ENCODE results near the gene SCUBE1.

Gene SCUBE1

DNA sequence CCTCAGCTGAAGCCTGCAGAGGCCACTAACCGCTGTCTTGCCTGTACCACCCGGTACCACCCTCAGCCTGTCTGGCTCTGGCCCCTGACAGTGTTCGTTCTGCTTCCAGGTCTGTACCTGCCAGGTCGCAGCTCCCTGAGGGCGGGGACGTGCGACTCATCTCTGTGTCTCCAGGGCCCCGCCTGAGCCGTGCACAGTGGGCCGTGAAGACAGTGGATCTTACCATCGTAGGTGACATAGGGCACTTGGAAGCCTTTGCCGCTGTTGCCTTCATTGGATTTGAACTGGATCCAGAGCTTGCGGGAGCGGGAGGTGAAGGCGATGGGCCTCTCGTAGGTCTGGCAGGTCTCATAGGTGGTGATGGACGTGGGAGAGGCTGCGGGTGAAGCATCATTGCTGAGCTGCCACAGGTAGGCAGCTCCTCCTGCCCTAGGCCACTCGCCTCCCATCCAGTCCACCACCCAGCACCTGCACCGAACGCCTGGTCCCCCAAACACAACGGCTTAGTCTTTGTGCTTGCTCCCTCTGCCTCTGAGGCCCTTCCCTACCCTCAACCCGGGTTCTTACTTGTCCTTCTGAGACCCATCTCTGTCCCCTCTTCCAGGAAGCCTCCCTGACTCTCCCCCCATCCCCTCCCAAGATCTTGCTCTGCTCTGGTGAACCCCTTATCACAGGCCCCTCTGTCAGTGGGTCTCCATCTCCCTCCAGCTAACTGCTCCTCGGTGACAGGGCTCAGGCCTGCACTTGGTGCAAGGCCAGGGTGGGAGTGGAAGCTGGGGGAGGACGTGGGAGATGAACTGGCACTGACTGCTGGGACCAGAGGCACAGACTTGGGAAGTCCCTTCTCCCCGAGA is 135.1 kb downstream of the SCUBE1 start:
- H3K9me3 ChIP-seq (ENCODE audit: control insufficient read depth in 1 of 2, low read length in 2 of 2), result no peaks in the 10 kb centered on the region
- H3K27ac ChIP-seq (ENCODE audit: low read length), result no peak overlapping the region
- H3K4me3 ChIP-seq (ENCODE audit: low read depth in 1 of 2, low read length in 2 of 2), result no peak overlapping the region
- H3K27me3 ChIP-seq (ENCODE audit: low read depth, low read length), result no peaks in the 10 kb centered on the region
- no peaks in the 10 kb centered on the region for H3K4me1 ChIP-seq (ENCODE audit: control insufficient read depth in 1 of 2, insufficient read depth in 2 of 2, low read length in 2 of 2)
- no peaks in the 10 kb centered on the region for H3K36me3 ChIP-seq (ENCODE audit: control insufficient read depth in 1 of 2, insufficient read depth in 2 of 2, low read length in 2 of 2)

DNA sequence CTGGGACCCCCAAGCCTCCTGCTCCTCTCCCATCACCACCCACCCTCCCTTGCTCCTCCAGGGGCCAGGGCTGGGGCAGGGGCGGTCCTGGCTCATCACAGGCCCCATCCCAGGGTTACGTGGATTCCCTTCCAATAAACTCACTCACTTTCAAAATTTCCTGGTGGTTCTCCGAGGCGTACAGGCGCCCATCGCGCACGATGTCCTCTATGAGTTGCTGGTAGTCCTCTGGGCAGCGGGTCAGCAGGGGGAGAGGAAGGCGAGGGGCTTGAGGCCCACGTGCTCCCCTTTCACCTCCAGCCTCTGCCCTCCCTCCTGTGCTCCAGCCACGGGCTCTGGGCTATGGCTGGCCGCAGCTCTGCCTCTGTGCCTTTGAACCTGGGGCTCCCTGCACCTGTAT is 135.8 kb downstream of the SCUBE1 start:
- no peaks in the 10 kb centered on the region for H3K4me1 ChIP-seq (ENCODE audit: control insufficient read depth in 1 of 2, insufficient read depth in 2 of 2, low read length in 2 of 2)
- H3K27ac ChIP-seq (ENCODE audit: low read length), result no peak overlapping the region
- H3K36me3 ChIP-seq (ENCODE audit: control insufficient read depth in 1 of 2, insufficient read depth in 2 of 2, low read length in 2 of 2), result no peaks in the 10 kb centered on the region
- no peaks in the 10 kb centered on the region for H3K9me3 ChIP-seq (ENCODE audit: control insufficient read depth in 1 of 2, low read length in 2 of 2)
- H3K4me3 ChIP-seq (ENCODE audit: low read depth in 1 of 2, low read length in 2 of 2), result no peak overlapping the region
- H3K27me3 ChIP-seq (ENCODE audit: low read depth, low read length), result no peaks in the 10 kb centered on the region

DNA sequence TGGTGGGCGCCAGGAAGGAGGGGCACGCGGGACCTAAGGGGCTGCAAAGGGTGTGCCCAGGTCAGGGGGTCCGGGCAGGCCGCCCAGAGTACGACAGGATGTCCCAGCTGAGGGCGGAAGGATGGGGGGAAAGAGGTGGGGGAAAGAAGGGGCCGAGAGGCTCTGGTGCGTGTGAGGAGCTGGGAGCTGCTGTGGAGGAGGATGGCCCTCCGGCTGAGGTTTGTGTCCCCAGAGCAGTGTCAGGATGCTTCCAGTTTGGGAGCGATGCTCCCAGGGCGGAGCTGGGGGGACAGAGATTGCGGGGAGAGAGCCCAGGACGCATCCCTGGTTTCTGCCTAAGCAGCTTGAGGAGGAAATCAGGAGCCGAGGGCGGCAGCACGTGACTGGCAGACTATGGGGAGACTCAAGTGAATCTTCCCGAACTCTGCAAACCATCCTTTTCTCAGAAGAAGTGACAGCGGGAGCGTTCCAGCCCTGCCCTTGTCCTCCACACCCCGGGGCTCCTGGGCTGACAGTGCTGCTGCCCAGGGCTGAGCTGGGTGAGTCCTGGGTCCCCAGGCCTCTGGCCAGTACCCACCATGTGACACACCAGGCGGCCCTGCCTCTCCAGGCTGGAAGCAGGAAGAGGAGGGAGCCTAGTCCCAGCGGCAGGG is 136.5 kb downstream of the SCUBE1 start:
- no peaks in the 10 kb centered on the region for H3K4me1 ChIP-seq (ENCODE audit: control insufficient read depth in 1 of 2, insufficient read depth in 2 of 2, low read length in 2 of 2)

DNA sequence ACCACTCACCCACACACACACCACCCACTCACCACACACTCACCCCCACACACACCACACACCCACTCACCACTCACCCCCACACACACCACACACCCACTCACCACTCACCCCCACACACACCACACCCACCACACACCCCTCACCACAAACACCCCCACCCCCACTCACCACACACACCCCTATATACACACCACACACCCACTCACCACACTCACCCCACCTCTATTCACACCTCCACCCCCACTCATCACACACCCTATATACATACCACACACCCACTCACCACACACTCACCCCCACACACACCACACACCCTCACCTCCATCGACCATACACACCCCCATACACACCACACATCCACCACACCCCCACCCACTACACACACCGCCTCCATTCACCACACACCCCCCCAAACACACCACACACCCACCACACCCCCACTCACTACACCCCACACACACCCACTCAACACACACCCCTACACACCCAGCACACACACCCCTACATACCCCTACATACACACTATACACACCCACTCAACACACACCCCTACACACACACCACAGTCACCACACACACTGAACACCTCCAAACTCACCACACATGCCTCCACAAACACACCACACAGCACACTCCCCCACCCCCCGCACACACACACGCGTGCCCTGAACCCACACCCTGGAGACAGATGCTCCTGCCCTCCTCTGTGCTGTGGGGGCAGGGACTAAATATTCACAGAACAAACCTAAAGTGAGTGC is 137.2 kb downstream of the SCUBE1 start:
- Histone ChIP-seq H3K4me3 (ENCODE audit: low read depth in 1 of 2, low read length in 2 of 2) (no peak overlapping the region), H3K4me1 (ENCODE audit: control insufficient read depth in 1 of 2, insufficient read depth in 2 of 2, low read length in 2 of 2) (no peaks in the 10 kb centered on the region), H3K27me3 (ENCODE audit: low read depth, low read length) (no peaks in the 10 kb centered on the region), H3K36me3 (ENCODE audit: control insufficient read depth in 1 of 2, insufficient read depth in 2 of 2, low read length in 2 of 2) (no peaks in the 10 kb centered on the region), H3K27ac (ENCODE audit: low read length) (no peak overlapping the region), H3K9me3 (ENCODE audit: control insufficient read depth in 1 of 2, low read length in 2 of 2) (no peaks in the 10 kb centered on the region)

More for the DNA sequence above, 136.5 kb downstream of the SCUBE1 start:
- Histone ChIP-seq H3K9me3 (ENCODE audit: control insufficient read depth in 1 of 2, low read length in 2 of 2) (no peaks in the 10 kb centered on the region), H3K36me3 (ENCODE audit: control insufficient read depth in 1 of 2, insufficient read depth in 2 of 2, low read length in 2 of 2) (no peaks in the 10 kb centered on the region), H3K4me3 (ENCODE audit: low read depth in 1 of 2, low read length in 2 of 2) (no peak overlapping the region), H3K27ac (ENCODE audit: low read length) (no peak overlapping the region), H3K27me3 (ENCODE audit: low read depth, low read length) (no peaks in the 10 kb centered on the region)

DNA sequence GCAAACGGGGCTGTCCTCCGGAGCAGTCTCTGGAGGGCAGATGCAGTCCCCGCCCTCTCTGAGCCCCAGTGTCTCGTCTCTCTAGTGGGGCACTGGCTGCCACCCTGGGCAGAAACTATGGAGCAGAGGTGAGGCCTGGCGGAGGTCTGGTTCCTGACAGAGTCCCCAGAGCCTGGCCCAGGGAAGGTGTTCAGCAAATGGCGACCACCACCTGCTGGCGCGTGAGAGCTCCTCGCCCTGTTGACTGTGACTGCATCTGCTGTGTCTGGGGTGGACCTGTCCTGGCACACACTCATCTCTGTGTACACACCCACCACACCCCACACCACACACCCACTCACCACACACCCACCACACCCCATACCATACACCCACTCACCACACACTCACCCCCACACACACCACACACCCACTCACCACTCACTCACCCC is 137.9 kb downstream of the SCUBE1 start:
- H3K4me1 ChIP-seq (ENCODE audit: control insufficient read depth in 1 of 2, insufficient read depth in 2 of 2, low read length in 2 of 2), result no peaks in the 10 kb centered on the region
- no peaks in the 10 kb centered on the region for H3K36me3 ChIP-seq (ENCODE audit: control insufficient read depth in 1 of 2, insufficient read depth in 2 of 2, low read length in 2 of 2)
- H3K9me3 ChIP-seq (ENCODE audit: control insufficient read depth in 1 of 2, low read length in 2 of 2), result no peaks in the 10 kb centered on the region
- no peaks in the 10 kb centered on the region for H3K27me3 ChIP-seq (ENCODE audit: low read depth, low read length)
- H3K4me3 ChIP-seq (ENCODE audit: low read depth in 1 of 2, low read length in 2 of 2), result no peak overlapping the region
- H3K27ac ChIP-seq (ENCODE audit: low read length), result no peak overlapping the region

DNA sequence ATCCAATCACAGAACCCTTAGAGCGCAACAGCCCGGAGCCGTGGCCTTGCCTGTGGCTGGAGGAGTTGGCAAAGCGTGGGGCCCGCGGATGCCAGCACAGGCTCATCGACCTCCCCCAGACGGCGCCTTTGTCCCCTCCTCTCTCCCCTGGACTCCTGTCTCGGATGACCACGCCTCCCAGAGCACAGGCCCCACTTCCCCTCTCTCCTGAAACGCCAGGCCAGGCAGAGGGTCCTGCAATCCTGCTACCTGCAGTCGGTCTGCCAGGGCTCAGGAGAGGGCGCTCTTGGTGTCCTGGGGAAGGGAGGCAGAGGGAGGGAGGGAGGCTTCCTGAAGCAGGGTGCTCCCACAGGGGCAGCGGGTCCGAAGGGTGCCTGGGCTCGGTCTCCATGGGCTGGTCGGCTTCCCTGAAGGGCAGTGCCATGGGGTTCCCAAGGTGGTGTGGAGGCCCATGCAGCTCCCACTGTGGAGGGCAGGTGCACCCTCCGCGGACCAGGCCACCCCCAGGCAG is 139.6 kb downstream of the SCUBE1 start:
- Histone ChIP-seq H3K27me3 (ENCODE audit: low read depth, low read length) (no peaks in the 10 kb centered on the region), H3K36me3 (ENCODE audit: control insufficient read depth in 1 of 2, insufficient read depth in 2 of 2, low read length in 2 of 2) (no peaks in the 10 kb centered on the region), H3K27ac (ENCODE audit: low read length) (no peak overlapping the region), H3K4me3 (ENCODE audit: low read depth in 1 of 2, low read length in 2 of 2) (no peak overlapping the region), H3K4me1 (ENCODE audit: control insufficient read depth in 1 of 2, insufficient read depth in 2 of 2, low read length in 2 of 2) (no peaks in the 10 kb centered on the region), H3K9me3 (ENCODE audit: control insufficient read depth in 1 of 2, low read length in 2 of 2) (no peaks in the 10 kb centered on the region)

DNA sequence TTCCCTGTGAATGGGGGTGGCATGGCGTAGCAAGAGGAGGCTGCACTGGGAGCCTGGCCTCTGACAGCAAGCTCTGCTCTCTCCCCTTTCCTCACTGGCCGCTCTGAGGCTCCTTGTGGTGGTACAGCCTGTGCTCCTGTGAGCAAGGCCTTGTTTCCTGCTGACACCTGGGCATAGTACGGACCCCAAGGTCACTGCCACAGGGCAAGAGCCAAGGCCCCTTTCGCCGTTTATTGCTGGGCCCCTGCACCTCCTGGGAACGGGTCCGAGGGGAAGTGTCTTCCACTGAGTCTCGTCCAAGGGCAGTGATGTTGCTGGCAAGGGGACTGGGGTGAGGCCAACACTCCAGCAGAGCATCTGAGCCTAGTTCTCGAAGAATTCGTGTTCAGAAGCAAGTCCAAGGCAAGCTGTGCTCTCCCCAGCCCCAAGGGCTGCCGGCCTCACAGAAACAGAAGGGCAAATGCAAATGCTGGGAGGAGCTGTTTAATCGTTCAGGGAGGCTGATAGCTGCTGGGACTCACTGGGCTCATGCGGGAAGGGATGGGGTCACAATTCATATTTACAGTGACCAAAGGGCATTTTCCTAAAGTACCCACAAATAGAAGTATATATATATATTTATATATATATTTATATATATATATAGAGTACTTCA is 140.3 kb downstream of the SCUBE1 start:
- Histone ChIP-seq H3K27ac (ENCODE audit: low read length) (no peak overlapping the region), H3K4me3 (ENCODE audit: low read depth in 1 of 2, low read length in 2 of 2) (no peak overlapping the region), H3K4me1 (ENCODE audit: control insufficient read depth in 1 of 2, insufficient read depth in 2 of 2, low read length in 2 of 2) (no peaks in the 10 kb centered on the region), H3K9me3 (ENCODE audit: control insufficient read depth in 1 of 2, low read length in 2 of 2) (no peaks in the 10 kb centered on the region), H3K36me3 (ENCODE audit: control insufficient read depth in 1 of 2, insufficient read depth in 2 of 2, low read length in 2 of 2) (no peaks in the 10 kb centered on the region), H3K27me3 (ENCODE audit: low read depth, low read length) (no peaks in the 10 kb centered on the region)

DNA sequence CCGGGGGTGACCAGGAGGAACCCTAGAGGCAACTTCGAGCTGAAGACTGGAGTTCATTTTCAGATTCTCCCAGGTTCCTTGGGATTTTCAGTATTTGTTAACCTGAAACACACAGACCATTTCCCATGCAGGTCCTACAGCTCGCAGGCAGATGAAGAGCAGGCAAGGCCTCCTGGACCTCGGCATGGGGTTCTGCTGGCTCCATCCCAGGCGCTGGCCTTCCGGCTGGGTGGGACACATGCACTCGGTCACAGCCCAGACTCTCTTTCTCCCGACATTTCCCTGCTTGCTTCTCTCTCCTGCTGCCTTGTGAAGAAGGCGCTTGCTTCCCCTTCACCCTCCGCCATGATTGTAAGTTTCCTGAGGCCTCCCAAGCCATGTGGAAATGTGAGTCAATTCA is 140.8 kb downstream of the SCUBE1 start:
- Histone ChIP-seq H3K4me1 (ENCODE audit: control insufficient read depth in 1 of 2, insufficient read depth in 2 of 2, low read length in 2 of 2) (no peaks in the 10 kb centered on the region), H3K27me3 (ENCODE audit: low read depth, low read length) (no peaks in the 10 kb centered on the region), H3K4me3 (ENCODE audit: low read depth in 1 of 2, low read length in 2 of 2) (no peak overlapping the region), H3K36me3 (ENCODE audit: control insufficient read depth in 1 of 2, insufficient read depth in 2 of 2, low read length in 2 of 2) (no peaks in the 10 kb centered on the region), H3K27ac (ENCODE audit: low read length) (no peak overlapping the region), H3K9me3 (ENCODE audit: control insufficient read depth in 1 of 2, low read length in 2 of 2) (no peaks in the 10 kb centered on the region)

DNA sequence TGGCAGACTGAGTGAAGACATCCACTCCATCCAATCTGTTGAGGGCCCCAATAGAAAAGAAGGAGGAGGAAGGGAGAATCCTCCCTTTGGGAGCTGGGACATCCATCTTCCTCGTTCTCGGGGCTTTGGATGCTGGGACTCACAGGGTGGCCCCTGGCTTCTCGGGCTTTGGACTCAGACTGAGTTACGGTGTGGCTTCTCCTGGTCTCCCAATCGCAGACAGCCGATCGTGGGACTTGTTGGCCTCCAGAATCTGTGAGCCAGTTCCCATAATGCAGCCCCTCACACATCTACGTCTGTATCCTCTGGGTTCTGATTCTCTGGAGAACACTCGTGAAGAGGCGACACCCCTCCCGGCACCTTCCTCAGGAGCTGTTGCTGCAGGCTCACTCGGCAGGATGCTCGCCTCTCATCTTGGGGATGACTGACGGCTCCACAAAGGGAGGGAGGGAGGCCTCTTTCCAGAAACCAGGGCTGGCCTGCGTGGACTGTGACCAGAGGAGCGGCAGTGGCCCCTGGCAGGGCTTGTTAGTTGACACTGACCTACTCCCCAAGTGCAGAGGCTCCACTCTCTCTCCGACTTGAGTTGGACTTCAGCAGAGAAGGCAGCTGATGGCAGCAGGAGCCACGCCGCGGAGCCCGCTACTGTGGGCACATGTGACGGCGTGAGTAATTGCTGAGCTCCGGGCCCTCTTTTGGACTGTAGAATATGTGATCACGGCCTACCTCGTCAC is 141.5 kb downstream of the SCUBE1 start:
- Histone ChIP-seq H3K27ac (ENCODE audit: low read length) (no peak overlapping the region), H3K4me1 (ENCODE audit: control insufficient read depth in 1 of 2, insufficient read depth in 2 of 2, low read length in 2 of 2) (no peaks in the 10 kb centered on the region), H3K36me3 (ENCODE audit: control insufficient read depth in 1 of 2, insufficient read depth in 2 of 2, low read length in 2 of 2) (no peaks in the 10 kb centered on the region), H3K4me3 (ENCODE audit: low read depth in 1 of 2, low read length in 2 of 2) (no peak overlapping the region), H3K27me3 (ENCODE audit: low read depth, low read length) (no peaks in the 10 kb centered on the region), H3K9me3 (ENCODE audit: control insufficient read depth in 1 of 2, low read length in 2 of 2) (no peaks in the 10 kb centered on the region)

DNA sequence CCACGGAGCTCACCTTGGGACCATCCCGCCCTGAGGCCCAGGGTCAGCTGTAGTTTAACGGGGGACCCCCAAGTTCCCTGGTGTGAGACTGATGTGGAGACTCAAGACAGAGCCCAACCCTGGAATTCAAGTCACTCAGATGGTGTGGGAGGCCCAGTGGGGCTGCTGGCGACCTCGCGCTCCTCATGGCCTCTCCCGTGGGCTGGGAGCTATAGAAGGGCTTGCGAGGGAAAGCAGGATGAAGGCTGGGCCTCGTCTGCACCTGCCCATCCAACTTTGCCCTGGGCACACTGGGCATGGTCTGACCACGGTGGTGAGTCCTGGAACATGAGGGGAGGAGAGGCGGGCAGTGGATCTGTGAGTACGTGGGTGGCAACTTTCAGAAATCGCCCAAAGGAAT is 142.6 kb downstream of the SCUBE1 start:
- H3K27ac ChIP-seq (ENCODE audit: low read length), result no peak overlapping the region
- H3K36me3 ChIP-seq (ENCODE audit: control insufficient read depth in 1 of 2, insufficient read depth in 2 of 2, low read length in 2 of 2), result no peaks in the 10 kb centered on the region
- H3K9me3 ChIP-seq (ENCODE audit: control insufficient read depth in 1 of 2, low read length in 2 of 2), result no peaks in the 10 kb centered on the region
- H3K4me3 ChIP-seq (ENCODE audit: low read depth in 1 of 2, low read length in 2 of 2), result no peak overlapping the region
- peaks cover 6% of the 10 kb centered on the region for H3K27me3 ChIP-seq (ENCODE audit: low read depth, low read length)
- no peaks in the 10 kb centered on the region for H3K4me1 ChIP-seq (ENCODE audit: control insufficient read depth in 1 of 2, insufficient read depth in 2 of 2, low read length in 2 of 2)

All from muscle layer of duodenum (tissue), 2 donors.